ENCODE results near the gene PRF1.
A peak's percentile ranks its signal among the peaks of the same experiment; 100 is the strongest.

The PRF1 gene

DNA sequence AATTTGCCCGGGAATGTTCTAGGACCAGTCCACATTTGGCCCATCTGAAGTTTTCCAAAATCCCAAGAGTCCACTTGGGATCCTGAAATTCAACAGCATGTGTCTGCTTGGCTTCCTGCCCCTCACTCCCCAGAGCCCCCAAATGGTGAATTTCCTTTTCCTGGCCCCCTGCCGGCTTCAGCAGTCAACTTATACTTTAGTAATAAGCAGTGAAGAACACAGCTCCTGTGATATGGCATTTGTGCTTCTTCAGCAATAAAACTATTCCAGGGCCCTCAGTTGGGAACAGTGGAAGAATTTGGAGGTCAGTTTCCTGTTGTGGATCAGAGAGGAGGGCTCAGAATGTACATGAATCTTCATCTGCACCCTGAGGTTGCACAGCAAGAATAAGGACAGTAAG lies 51.1 kb downstream of the PRF1 start:
- DNase-seq (ENCODE audit: low spot score): no peak
- TF ChIP-seq, protein P1, sequence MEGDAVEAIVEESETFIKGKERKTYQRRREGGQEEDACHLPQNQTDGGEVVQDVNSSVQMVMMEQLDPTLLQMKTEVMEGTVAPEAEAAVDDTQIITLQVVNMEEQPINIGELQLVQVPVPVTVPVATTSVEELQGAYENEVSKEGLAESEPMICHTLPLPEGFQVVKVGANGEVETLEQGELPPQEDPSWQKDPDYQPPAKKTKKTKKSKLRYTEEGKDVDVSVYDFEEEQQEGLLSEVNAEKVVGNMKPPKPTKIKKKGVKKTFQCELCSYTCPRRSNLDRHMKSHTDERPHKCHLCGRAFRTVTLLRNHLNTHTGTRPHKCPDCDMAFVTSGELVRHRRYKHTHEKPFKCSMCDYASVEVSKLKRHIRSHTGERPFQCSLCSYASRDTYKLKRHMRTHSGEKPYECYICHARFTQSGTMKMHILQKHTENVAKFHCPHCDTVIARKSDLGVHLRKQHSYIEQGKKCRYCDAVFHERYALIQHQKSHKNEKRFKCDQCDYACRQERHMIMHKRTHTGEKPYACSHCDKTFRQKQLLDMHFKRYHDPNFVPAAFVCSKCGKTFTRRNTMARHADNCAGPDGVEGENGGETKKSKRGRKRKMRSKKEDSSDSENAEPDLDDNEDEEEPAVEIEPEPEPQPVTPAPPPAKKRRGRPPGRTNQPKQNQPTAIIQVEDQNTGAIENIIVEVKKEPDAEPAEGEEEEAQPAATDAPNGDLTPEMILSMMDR (IDR thresholded peaks at IDR 0.05; ENCODE audit: extremely low read depth, missing control alignments): no peak

DNA sequence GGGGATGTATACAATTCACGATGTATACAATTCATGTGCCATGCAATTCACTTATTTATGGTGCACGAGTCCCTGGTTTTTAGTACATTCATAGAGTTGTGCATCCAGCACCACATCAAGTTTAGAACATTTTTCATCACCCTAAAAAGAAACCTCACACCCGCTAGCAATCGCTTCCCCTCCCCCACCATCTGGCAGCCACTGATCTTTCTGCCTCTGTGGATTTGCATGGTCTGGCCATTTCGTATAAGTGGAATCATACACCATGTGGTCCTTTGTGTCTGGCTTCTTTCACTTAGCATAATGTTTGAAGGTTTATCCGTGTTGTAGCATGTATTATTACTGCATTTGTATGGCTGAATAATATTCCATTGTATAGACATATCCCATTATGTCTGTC lies 52.1 kb downstream of the PRF1 start:
- TF ChIP-seq, protein P1 (IDR thresholded peaks at IDR 0.05; ENCODE audit: extremely low read depth, missing control alignments): no peak
- no peak for DNase-seq (ENCODE audit: low spot score)

DNA sequence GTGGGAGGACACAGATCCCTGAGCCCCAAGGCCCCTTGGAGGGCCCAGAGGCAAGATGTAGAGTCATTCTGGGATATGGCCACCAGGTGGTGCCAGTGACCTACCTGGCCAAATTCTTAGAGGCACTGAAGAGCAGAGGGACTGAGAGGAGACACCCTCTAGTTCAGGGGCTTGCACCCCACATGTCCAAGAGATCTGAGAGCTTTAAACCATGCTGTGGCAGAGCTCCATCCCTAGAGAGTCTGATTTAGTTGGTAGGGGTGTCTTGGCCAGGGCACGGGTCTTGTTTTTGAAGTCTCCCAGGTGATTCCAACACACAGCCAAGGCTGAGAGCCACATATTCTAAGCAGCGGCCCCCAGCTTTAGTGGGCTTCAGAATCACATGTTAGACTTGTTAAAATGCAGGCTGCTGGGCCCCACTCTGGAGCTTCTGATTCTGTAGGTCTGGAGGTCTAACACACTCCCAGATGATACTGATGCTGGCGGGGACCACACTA lies 52.5 kb downstream of the PRF1 start:
- peak; percentile 87 for DNase-seq (ENCODE audit: low spot score)
- TF ChIP-seq, protein P1 (IDR thresholded peaks at IDR 0.05; ENCODE audit: extremely low read depth, missing control alignments): peak; percentile 77

DNA sequence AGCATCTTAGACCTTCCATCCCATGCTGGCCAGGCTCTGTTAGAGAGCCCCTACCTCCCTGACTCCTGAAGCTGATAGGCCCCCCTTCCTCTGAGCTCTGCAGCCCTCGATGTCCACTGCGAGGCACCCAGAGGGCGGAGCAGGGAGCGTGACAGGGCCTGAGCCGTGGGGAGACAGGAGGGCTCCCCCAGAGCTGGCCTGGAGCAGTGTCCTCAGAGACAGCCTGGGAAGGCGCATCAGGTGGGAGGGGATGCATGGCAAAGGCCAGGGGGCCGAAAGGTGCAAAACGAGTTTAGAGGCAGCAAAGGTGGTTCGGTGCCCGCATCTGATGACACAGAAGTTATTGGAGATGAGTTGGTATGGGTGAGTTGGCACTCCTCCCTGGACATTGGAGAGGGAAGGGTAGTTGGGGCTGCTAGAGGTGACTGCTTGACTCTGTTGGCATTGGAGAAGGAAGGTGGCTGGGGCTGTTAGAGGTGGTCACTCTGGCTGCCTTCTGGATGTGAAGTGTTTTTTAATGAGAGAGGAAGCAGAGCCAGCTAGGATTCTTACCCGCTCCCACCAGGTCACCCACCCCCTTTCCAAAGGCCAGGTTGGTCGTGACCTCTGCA lies 53.1 kb downstream of the PRF1 start:
- TF ChIP-seq, protein P1 (IDR thresholded peaks at IDR 0.05; ENCODE audit: extremely low read depth, missing control alignments): peak; percentile 2
- DNase-seq (ENCODE audit: low spot score): no peak

Data from GM20000 (cell line).